NCI-H187 treated with DMSO at 0.1 percent for 48 hours (cell line): ENCODE data around the gene CCT3.
"Not testable (repeated sequence)": the region's sequence is repeated elsewhere in the genome, so short reads cannot be mapped to it uniquely, and the experiment has no call there.

Source experiments
- DNase-seq: peaks from one replicate; lab custom pipeline; 2025; lab: John Stamatoyannopoulos, UW

CCT3 gene

GRCh38 chr1:156368889-156369684, 31.0 kb upstream of the CCT3 start, which contains the start of gene RHBG:
Gene RHBG, plus strand, starts transcription at chr1:156369211. Its CDS starts 39 bp downstream, at chr1:156369250.
- DNase-seq = no peak

DNA sequence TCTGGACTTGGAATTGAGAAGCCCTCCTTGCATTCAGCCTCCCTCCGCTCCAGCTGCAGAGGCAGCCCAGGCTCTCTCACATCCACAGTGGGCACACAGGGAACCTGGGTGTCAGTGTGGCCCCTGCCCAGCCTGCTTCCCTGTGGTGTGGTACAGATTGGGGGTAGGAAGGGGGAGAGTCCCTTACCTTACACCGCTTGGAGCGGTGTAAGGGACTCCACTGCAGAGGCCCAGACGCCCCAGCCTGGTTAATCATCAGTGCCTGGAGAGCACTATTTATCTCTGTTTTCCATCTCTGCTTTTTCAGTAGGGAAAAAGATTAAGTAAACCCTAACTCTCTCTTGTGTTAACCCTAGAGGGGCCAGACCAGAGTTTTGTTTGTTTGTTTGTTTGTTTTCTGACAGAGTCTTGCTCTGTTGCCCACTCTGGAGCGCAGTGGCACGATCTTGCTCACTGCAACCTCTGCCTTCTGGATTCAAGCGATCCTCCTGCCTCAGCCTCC, 30.1 kb upstream of the CCT3 start:
- DNase-seq = no peak

DNA sequence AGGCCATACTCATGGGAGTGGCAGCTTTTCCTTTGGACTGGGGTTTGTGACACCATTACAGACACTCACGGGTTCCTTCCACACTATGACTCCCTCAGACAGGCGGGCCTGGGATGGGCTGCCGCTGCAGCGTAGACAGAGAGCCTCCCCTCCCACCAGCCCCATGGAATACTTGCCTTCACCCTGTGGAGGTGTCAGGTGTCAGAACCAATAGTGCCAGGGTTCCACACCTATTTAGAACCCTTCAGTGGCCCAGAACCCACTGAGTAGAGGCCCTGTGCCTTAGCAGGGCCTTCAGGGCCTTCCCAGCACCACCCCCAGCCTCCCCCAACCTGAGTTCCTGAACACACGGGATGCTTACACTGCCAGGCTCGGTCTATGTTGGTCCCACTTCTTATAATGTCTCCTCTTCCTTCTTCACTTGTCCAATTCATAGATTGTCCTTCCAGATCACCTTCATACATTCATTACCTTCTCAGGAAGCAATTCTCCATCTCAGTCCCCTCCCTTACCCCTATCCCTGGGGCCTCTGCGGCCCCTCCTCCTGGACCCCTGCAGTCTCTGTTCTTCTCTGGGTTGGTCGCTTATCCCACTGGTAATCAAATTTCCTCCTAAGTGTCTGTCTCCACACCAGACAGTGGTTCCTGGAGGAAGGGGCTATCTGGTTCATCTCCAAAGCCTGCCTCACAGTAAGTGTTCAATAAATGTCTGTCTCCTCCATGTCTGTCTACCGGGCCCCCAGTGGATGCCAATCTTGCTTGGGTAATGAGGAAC, 29.5 kb upstream of the CCT3 start:
- no peak for DNase-seq

GRCh38 chr1:156366378-156367166, 28.5 kb upstream of the CCT3 start:
- DNase-seq = no peak

- no peak for DNase-seq
These were observed 27.7 kb upstream of the CCT3 start for GRCh38 chr1:156365754-156366153.

GRCh38 chr1:156360534-156360933, 22.4 kb upstream of the CCT3 start:
- no peak for DNase-seq

DNA sequence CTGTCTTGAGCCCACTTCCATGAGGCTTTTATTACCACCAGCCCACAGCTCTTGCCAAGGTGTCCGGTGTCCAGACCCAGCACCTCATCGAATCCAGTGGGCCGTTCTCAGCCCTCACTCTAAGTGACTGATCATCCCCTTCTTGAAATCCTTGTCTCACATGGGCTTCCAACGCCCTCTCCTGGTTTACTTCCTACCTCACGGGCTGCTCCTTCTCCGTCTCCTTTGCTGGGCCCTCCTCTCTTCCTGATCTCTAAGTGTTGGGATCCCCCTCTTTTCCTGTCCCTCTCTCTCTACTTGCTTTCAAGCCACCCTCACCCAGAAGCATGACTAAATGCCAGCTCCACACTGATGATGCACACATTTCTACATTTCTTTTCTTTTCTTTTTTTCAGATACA, 21.9 kb upstream of the CCT3 start:
- no peak for DNase-seq

DNA sequence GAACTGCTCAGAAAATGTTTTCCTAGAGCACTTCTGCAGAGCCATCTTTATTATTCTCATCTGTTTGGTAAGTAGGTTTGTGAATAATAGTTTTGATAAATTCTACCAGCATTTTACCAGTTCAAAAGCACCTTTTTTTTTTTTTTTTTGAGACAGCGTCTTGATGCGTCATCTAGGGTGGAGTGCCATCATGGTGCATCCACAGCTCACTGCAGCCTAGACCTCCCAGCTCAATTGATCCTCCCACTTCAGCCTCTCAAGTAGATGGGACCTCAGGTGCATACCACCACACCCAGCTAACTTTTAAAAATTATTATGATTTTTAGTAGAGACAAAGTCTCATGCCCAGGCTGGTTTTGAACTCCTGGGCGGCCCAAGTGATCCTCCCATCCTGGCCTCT, 21.2 kb upstream of the CCT3 start:
- no peak for DNase-seq

DNA sequence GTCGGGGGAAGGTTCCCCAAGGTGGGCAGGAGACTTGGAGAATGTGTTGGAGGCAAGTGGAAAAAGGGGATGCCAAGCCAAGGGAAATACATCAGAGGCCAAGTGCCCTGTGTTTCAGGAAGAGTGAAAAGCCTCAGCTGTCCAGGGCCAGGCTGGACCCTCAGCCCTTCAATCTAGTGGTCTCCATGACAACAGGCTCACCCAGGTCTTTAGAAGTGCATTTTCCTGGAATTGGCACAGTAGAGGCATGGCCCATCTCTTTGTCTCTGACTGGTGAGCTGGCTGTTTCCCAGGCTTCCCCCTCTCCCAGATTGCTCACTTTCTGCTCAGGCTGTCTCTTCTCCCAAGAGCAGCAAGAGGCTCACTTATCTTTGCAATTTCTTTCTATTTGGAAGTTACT, 20.5 kb upstream of the CCT3 start:
- DNase-seq = no peak

GRCh38 chr1:156357977-156358376, 19.9 kb upstream of the CCT3 start:
- DNase-seq = no peak

DNA sequence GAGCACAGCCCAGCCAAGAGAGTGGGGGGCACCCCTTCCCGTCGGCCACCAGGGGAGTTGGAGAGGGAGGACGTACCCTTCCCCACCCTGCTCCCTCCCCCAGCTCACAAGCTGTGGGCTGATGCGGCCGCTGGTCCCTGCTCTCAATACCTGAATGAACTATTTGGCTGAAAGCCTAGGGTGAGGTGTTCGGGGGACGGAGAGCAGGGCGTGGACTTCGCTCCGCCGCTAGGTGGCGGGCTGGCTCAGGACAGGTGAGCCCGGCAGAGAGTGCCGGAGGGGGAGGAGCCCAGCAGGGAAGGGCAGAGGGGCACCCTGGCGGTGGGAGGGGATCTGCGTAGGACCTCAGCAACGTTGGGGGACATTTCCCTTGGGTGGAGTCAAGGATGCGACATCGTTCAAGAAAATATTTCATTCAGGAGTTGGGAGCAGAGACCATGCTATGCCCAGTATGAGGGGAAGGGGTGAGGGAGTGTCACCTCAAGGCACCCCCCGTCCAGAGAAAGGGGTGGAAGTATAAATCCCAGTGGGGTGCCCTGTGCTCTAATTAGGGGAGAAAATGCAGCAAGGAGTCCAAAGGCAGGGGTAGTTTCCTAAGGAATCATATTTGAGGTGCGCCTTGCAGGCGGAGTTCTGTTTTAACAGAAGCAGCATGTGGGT, 18.9 kb upstream of the CCT3 start:
- peak; percentile 53 for DNase-seq

GRCh38 chr1:156356262-156356874, 18.3 kb upstream of the CCT3 start:
- no peak for DNase-seq

GRCh38 chr1:156352481-156352880, 14.4 kb upstream of the CCT3 start:
- DNase-seq = not testable (repeated sequence)

GRCh38 chr1:156347331-156347730, 9.2 kb upstream of the CCT3 start:
- DNase-seq = no peak

GRCh38 chr1:156346636-156347035, 8.5 kb upstream of the CCT3 start:
- DNase-seq = no peak

DNA sequence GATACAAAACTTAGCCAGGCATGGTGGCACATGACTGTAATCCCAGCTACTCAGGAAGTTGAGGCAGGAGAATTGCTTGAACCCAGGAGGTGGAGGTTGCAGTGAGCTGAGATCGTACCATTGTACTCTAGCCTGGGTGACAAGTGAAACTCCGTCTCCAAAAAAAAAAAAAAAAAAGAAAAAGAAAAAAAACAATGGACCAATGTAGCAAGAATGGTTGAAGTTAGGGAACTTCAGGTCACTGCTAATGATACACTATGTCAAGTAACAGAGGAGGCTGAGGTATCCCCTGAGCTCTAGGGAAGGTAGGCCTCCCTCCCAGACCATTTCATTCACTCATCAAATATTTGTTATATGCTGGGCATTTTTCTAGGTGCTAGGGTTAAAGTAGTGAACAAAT, 7.9 kb upstream of the CCT3 start:
- not testable (repeated sequence) for DNase-seq

GRCh38 chr1:156344409-156344808, 6.3 kb upstream of the CCT3 start:
- no peak for DNase-seq

- DNase-seq = no peak
These were observed 4.3 kb upstream of the CCT3 start for GRCh38 chr1:156342166-156342955.

DNA sequence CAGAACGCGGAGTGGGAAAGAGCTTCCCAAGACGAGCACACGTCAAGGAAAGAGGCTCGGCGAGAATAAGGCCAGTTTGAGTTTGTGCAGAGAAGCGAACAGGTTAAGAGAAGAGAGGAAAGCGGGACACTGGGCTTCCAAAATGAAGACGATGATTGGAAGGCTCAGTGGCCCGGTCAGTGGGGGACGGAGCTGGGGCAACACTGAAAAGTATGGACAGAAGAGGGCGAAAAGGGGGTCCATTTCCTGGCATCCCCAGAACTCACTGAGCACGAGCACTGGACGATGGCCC, 258 bp downstream of the CCT3 start:
- DNase-seq = no peak

- DNase-seq = no peak
These were observed 822 bp downstream of the CCT3 start for GRCh38 chr1:156337052-156337887.
